Adrenal gland (tissue), 12 donors: Measurements from ENCODE around the gene SYNE2. TPM values are rescaled to one million over a fixed set of nuclear protein-coding genes. Genes with fewer than 3 reads are reported as not detected.
A peak's percentile ranks its signal among the peaks of the same experiment; 100 is the strongest.

Experiments used
- DNase-seq, 7 donors: peaks; one replicate each; pipeline ENCODE4 v3.0.0-alpha.2; 2019 to 2020
- H3K27ac ChIP-seq, 5 donors: fragments of 200-600 bp; sonication (generic) in 4 of 5; 1 replicate in 3 of 5; 2 replicates in 2 of 5; pipeline versions ENCODE4 v1.5.1 to v1.8.0; 2016 to 2020; ENCODE audit warnings: mild to moderate bottlenecking in 1 of 5
- H3K27me3 ChIP-seq: fragments of 200-600 bp; 2 replicates; pipeline ENCODE4 v1.8.0; 2021
- H3K36me3 ChIP-seq, 2 donors: fragments of 200-600 bp; replicated peaks in 1 of 2; 1 replicate in 1 of 2; 2 replicates in 1 of 2; pipeline versions ENCODE4 v1.5.1 to v1.8.0; 2018 to 2022
- H3K4me1 ChIP-seq, 2 donors: fragments of 200-600 bp; replicated peaks in 1 of 2; 1 replicate in 1 of 2; 2 replicates in 1 of 2; pipeline versions ENCODE4 v1.5.1 to v1.8.0; 2018 to 2021
- H3K4me3 ChIP-seq, 4 donors: fragments of 200-600 bp; sonication (generic) in 3 of 4; one replicate each; pipeline ENCODE4 v1.5.1; 2016 to 2018
- H3K9me3 ChIP-seq, 3 donors: fragments of 200-600 bp; sonication (generic) in 1 of 3; replicated peaks in 1 of 3; 1 replicate in 2 of 3; 2 replicates in 1 of 3; pipeline versions ENCODE4 v1.5.1 to v1.8.0; 2016 to 2021
- CTCF ChIP-seq, 6 experiments: fragments of 450-650 bp in 4 of 6; fragments of 200-600 bp in 2 of 6; sonication (generic) in 1 of 6; IDR thresholded peaks; 1 replicate in 5 of 6; 2 replicates in 1 of 6; pipeline versions ENCODE4 v1.5.1 to v1.8.0; 2016 to 2021; ENCODE audit warnings: antibody characterized with exemption in 6 of 6, mild to moderate bottlenecking in 2 of 6, moderate library complexity in 1 of 6
- POLR2A ChIP-seq, 2 donors: fragments of 450-650 bp; IDR thresholded peaks; one replicate each; pipeline ENCODE4 v1.6.1; 2017; ENCODE audit warnings: antibody characterized with exemption in 2 of 2, mild to moderate bottlenecking in 2 of 2, moderate library complexity in 1 of 2
- WGBS, 4 donors: extraction: QIAGEN DNeasy Blood & Tissue Kit in 2 of 4; methylation state at CpG; one replicate each; pipeline versions ENCODE4 v1.1.5 to v1.1.7; 2013 to 2017; 5-methylcytosine and 5-hydroxymethylcytosine counted together
- intact Hi-C, 2 donors: fragments of 100-400 bp; cut with DNase I; formaldehyde crosslinking; loops; one replicate each; pipeline versions ENCODE4 v1.14.1 to v1.15.0; 2022 to 2023
- polyA plus RNA-seq, 3 donors: library from polyadenylated mRNA; stranded (reverse); fragments of 200-250 nt in 2 of 3; fragments of 350-450 nt in 1 of 3; fragmentation: Illumina TruSeq in 1 of 3; extraction: RNeasy Lipid Tissue Mini Kit (QIAGEN cat#74804) in 1 of 3; gene quantifications; one replicate each; pipeline ENCODE4 v1.2.3, GENCODE V29; 2013 to 2014
- total RNA-seq, 9 donors: library from RNA; depleted of rRNA in 4 of 9; stranded (reverse); fragments of >200 nt in 4 of 9; fragments of 120-200 nt in 1 of 9; fragmentation: NEBNext Ultra II Directional in 1 of 9; extraction: Animal tissue kit (Norgen Biotek cat#: 25700) in 1 of 9; gene quantifications; one replicate each; pipeline versions ENCODE4 v1.1.0 to v1.2.4, GENCODE V29; 2013 to 2023
- donor health status: healthy with polysubstance abuse.
- donor health status: Bipolar disorder and iron deficiency.
- donor health status: DM: yes; HTN: yes; CAD: no.
- donor health status: DM: no; HTN: no; CAD: no.
- donor health status: DM: no; HTN: no; CAD: no.
- donor health status: DM: yes; HTN: yes; CAD: no.

Gene SYNE2
- total and polyA plus RNA-seq, 12 donors: 21.4 to 140 (median 56.1) TPM

DNA sequence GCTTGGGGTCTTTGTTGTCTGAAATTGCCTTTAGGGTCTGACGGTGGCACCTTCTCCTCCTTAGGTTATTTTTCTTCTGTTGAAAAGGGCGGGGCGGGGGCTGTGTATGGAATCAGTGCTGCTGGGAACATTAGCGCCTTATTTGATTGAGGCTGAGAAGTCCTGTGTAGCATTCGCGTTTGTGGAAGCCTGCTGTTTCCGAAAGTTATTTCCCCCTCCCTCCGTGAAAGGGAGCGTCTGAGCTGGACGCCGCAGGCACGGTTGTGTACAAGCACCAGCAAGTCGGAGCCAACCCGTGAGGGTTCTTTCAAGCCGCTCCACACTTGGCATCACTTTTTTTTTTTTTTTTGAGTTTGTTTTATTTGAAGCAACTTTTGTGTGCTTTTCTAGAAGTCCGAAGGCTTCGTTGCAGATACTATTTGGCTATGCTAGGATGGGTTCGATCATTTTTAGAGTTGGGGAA is 1.1 kb downstream of the SYNE2 start:
- Histone ChIP-seq H3K9me3 (no peaks in the 10 kb centered on the region), H3K27ac (peak overlapping the region in 4 of 5 donors; percentile 63 to 91 (median 88)), H3K36me3 (no peaks in the 10 kb centered on the region), H3K27me3 (no peaks in the 10 kb centered on the region), H3K4me1 (peaks cover 4 to 20% of the 10 kb centered on the region in 2 donors), H3K4me3 (peak overlapping the region; percentile 14 to 98 (median 46))
- intact Hi-C loops: no loop called here
- TF ChIP-seq POLR2A (IDR thresholded peaks at IDR 0.05): peak in 1 of 2 donors; percentile 30
- TF ChIP-seq CTCF (IDR thresholded peaks at IDR 0.05): no peak
- WGBS, 4 donors: 0 to 3% (median 1%) methylated on average over 18 of the region's 18 CpGs
- peak; percentile 51 to 73 (median 64) for DNase-seq

GRCh38 chr14:63854330-63854729 is 1.5 kb downstream of the SYNE2 start:
- intact Hi-C loops: no loop called here
- no peak for TF ChIP-seq POLR2A (IDR thresholded peaks at IDR 0.05)
- no peak for TF ChIP-seq CTCF (IDR thresholded peaks at IDR 0.05)

GRCh38 chr14:63855281-63855680 is 2.5 kb downstream of the SYNE2 start:
- Histone ChIP-seq H3K4me3 (no peak overlapping the region), H3K27me3 (no peaks in the 10 kb centered on the region), H3K9me3 (no peaks in the 10 kb centered on the region), H3K36me3 (no peaks in the 10 kb centered on the region), H3K4me1 (peaks cover 4 to 20% of the 10 kb centered on the region in 2 donors), H3K27ac (no peak overlapping the region)
- WGBS, 4 donors: 83 to 88% (median 85%) methylated on average over 4 of the region's 4 CpGs
- DNase-seq: no peak
- TF ChIP-seq CTCF (IDR thresholded peaks at IDR 0.05): no peak
- TF ChIP-seq POLR2A (IDR thresholded peaks at IDR 0.05): no peak
- intact Hi-C loops: no loop called here

More at GRCh38 chr14:63854330-63854729, 1.5 kb downstream of the SYNE2 start:
- Histone ChIP-seq H3K27ac (peak overlapping the region in 1 of 5 donors; percentile 86), H3K9me3 (no peaks in the 10 kb centered on the region), H3K4me3 (peak overlapping the region in 3 of 4 donors; percentile 14 to 98 (median 32)), H3K36me3 (no peaks in the 10 kb centered on the region), H3K27me3 (no peaks in the 10 kb centered on the region), H3K4me1 (peaks cover 4 to 20% of the 10 kb centered on the region in 2 donors)
- WGBS, 4 donors: 15 to 25% (median 24%) methylated on average over 5 of the region's 5 CpGs
- no peak for DNase-seq

DNA sequence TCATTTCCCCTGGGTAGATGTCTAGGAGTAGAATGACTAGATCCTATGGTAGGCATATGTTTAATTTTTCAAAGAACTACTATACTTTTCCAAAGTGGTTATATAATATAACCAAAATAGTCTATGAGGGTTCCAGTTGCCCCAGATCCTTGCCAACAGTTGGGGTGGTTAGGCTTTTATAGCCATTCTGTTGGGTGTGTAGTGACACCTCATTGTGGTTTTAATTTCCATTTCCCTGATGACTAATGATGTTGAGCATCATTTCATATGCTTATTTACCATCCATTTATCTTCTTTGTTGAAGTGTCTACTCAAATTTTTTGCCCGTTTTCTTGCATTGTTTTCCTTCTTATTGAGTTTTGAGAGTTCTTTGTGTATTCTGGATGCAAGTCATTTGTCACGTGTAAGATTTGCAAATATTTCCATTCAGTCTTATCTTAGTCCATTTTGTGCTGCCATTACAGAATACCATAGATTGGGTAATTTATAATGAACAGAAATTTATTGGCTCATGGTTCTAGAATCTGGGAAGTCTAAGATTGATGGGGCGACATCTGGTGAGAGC is 4.7 kb downstream of the SYNE2 start:
- no peak for DNase-seq
- no peaks in the 10 kb centered on the region for H3K36me3 ChIP-seq
- 90 to 97% (median 92%) methylated on average over 3 of the region's 3 CpGs for WGBS, 4 donors
- peaks cover 4 to 15% of the 10 kb centered on the region in 2 donors for H3K4me1 ChIP-seq
- no peak overlapping the region for H3K4me3 ChIP-seq
- no peaks in the 10 kb centered on the region for H3K9me3 ChIP-seq
- no peaks in the 10 kb centered on the region for H3K27me3 ChIP-seq
- H3K27ac ChIP-seq: no peak overlapping the region
- no peak for TF ChIP-seq POLR2A (IDR thresholded peaks at IDR 0.05)
- no peak for TF ChIP-seq CTCF (IDR thresholded peaks at IDR 0.05)
- intact Hi-C loops: no loop called here
